AG04449 (cell line): Measurements from ENCODE around the gene TFF2.

Experiments used
- CTCF ChIA-PET: fragments of 350-600 bp; formaldehyde crosslinking; extraction: SDS; loops from one replicate; lab custom pipeline; 2021; ENCODE audit warnings: antibody characterized with exemption; lab: Yijun Ruan, JAX
- POLR2A ChIA-PET: fragments of 400-600, 350-600 bp; formaldehyde crosslinking; extraction: SDS; loops from one replicate; lab custom pipeline; 2020; ENCODE audit warnings: antibody characterized with exemption, inconsistent platforms; lab: Yijun Ruan, JAX
- DNase-seq: peaks from one replicate; pipeline ENCODE4 v3.0.0-alpha.2; 2010; ENCODE audit warnings: low read depth, low spot score
- H3K4me3 ChIP-seq: 2 replicates; pipeline ENCODE4 v1.5.1; 2011; ENCODE audit warnings: low read depth, mild to moderate bottlenecking, control low read depth, low read length
- TF ChIP-seq, protein P1 (sequence below): IDR thresholded peaks from one replicate; pipeline ENCODE4 v1.5.1; 2011; ENCODE audit warnings: mild to moderate bottlenecking, moderate library complexity, low read length, control low read depth, inconsistent platforms; ENCODE audit not compliant: insufficient read depth; ENCODE audit errors: missing control alignments

The TFF2 gene

DNA sequence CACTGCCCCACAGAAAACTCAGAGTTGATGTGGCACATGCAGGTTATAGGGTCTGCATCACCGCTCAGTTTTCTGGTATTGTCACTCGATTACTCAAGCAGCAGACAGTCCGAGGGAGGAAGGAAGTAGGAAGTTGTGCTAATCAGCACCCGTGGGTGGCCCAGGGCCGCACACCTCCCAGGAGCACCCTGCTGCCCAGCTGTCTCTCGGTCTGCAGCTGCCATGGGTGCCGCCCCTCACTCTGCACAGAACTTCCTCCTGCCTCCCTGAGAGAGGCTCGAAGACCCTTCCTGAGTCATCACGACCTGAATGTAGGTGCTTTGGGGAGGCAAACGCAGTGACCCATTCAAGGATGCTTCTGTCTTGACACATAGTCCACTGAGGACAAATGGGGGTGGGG lies 31.4 kb downstream of the TFF2 start:
- POLR2A ChIA-PET: no interaction called here
- H3K4me3 ChIP-seq: no peak overlapping the region
- CTCF ChIA-PET: no interaction called here
- TF ChIP-seq, protein P1, sequence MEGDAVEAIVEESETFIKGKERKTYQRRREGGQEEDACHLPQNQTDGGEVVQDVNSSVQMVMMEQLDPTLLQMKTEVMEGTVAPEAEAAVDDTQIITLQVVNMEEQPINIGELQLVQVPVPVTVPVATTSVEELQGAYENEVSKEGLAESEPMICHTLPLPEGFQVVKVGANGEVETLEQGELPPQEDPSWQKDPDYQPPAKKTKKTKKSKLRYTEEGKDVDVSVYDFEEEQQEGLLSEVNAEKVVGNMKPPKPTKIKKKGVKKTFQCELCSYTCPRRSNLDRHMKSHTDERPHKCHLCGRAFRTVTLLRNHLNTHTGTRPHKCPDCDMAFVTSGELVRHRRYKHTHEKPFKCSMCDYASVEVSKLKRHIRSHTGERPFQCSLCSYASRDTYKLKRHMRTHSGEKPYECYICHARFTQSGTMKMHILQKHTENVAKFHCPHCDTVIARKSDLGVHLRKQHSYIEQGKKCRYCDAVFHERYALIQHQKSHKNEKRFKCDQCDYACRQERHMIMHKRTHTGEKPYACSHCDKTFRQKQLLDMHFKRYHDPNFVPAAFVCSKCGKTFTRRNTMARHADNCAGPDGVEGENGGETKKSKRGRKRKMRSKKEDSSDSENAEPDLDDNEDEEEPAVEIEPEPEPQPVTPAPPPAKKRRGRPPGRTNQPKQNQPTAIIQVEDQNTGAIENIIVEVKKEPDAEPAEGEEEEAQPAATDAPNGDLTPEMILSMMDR: no peak
- DNase-seq: no peak

DNA sequence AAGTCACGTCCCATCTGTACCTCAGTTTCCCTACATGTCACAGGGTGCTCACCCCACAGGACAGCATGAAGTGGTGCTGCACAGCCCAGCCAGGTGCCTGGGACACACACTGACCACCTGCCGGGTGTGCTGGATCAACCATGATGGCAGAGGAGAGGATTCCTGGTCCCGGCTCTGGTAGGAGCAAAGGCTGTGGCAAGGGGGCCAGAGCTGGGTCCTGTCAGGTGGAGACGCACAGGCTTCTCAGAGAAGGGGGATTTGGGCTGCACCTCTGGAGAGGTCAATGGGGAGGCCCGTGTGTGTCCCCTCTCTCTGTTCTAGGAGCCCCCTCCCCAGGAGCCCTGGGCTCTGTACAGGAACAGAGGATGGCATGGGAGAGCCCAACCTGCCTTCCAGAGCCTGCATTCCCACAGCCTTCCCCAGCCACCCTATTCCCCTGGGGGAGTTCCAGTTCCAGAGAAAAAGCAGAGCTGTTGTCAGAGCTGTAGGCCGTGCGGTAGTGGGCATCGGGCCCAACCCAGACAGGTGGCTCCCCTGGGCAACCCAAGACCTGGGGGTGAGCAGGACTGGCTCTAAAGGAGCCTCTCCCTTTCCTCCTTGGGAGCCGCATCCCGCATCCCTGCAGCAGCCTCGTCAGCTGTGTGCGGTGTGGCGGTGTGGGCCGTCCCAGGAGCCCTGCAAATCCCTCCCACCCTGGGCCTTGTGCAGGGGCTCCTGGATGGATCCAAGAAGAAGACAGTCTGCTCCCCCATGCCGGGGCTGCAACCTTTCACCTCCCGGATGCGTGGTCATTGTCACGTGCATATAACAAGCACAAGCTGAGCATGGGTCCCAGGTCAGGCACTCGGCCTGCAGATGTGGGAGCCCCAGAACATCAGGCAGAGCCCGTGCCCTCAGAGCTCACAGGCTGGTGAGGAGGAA lies 32.7 kb downstream of the TFF2 start:
- H3K4me3 ChIP-seq: no peak overlapping the region
- ChIA-PET POLR2A (no interaction called here), CTCF (no interaction called here)
- TF ChIP-seq, protein P1: no peak
- no peak for DNase-seq

DNA sequence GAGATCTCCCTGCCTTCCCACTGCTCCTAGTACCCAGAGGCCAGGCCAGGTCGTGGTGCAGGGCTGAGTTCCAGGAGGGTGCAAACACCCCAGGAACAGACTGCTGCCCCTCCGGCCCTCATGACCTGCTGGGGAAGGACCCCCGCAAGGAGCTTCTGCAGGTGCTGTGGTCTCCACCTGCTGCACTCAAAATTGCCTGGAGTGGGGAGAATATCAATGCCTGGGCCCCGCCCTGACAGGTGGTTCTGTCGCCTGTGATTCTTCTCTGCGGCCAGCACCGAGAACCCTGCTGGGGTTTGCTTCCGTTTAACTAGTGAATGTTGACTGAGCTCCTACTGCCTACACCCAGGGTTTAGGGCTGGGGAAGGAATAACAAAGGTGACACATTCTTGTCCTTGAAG lies 33.5 kb downstream of the TFF2 start:
- CTCF ChIA-PET: no interaction called here
- H3K4me3 ChIP-seq: no peak overlapping the region
- POLR2A ChIA-PET: no interaction called here
- TF ChIP-seq, protein P1: no peak
- no peak for DNase-seq

DNA sequence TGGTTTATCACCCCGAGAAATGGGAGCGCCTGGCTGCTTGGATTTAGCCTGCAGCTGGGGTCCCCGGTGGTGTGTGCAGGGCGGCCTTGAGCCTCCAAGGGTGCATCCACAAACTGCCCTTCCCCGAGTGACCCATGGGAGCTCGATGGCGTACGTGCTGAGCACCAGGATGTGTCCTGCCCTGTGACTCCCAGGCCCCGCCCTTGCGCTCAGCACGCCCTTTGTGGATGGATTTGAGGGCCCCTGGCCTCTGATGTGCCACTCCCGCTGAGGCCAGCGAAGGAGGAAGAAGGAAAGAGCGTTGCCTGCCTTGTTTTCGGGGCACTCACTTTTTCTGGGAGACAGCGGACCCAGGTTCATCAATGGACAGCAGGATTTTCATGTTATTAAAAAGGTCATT lies 33.9 kb downstream of the TFF2 start:
- no peak overlapping the region for H3K4me3 ChIP-seq
- TF ChIP-seq, protein P1: no peak
- ChIA-PET CTCF (no interaction called here), POLR2A (no interaction called here)
- DNase-seq: no peak

DNA sequence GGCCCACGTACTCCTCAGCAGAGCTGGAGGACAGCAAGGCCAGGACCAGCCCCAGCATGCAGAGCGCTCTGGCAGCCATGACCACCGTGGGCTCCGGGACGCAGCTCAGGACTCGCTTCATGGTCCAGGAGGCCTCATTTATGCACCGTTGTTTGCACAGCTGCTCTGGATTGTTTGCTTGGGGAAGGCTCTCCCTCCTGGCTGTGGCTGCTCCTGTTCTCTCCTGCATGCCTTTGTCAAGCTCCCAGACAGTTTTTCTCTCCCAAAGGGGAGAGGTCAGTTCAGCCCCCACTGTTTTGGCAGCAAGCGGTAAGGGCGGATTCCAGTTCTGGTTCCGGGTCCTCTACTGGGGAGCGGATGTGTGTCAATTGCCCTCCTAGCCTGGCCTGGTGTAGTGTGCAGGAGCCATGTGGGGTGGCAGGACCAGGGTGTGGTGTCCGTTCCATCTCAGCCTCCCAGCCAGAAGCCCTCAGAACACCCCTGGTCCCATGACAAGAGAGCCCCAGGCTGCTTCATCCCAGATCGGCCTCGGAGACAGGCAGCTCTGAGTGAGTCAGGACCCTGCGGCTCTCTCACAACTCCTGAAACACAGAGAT lies 35.4 kb downstream of the TFF2 start, which contains the start of gene TFF3:
TSS of gene TFF3 (minus strand) at position 114 of the 596 bp plus-strand sequence. CDS start at position 79, 35 bp downstream.
- ChIA-PET CTCF (no interaction called here), POLR2A (no interaction called here)
- TF ChIP-seq, protein P1: no peak
- no peak within 1 kb of the TSS for H3K4me3 ChIP-seq
- no peak for DNase-seq

DNA sequence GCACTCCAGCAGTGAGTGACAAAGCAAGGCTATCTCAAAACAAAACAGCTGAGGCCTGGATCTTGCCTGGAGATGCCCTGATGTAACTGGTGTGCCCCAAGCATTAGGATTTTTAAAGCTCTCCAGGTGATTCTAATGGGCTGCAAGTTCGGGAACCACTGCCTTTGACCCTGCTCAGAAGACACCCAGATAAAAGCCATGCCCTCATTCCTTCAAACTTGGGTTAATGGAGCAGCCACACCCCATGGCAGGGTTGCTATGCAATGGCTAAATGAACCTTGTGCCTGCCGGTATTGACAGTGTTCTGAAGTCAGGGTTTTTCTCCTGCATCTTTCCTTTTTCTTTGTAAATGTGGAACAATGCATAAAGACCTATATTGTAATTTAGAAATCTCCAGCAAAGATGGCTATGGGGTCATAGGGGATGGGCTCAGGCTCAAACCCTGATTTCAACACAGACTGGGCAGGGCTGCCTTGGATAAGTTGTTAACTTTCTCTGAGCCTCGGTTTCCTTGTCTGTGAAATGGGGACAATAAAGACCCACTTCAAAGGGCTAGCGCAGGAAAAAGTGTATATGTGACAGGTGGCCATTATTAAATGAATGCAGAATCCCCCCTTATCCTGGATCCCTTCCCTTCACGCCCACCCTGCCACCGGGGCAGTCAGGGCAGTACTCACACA lies 36.0 kb downstream of the TFF2 start:
- TF ChIP-seq, protein P1: no peak
- ChIA-PET CTCF (no interaction called here), POLR2A (no interaction called here)
- H3K4me3 ChIP-seq: no peak overlapping the region
- no peak for DNase-seq
